HUES6 (cell line): ENCODE results near the gene ETS1.

Experiments used
- H3K27ac ChIP-seq: 2 replicates; pipeline ENCODE4 v1.7.0; 2013; ENCODE audit warnings: low read depth, mild to moderate bottlenecking, low read length, inconsistent platforms
- H3K27me3 ChIP-seq: 2 replicates; pipeline ENCODE4 v1.6.1; 2013; ENCODE audit warnings: low read length; ENCODE audit not compliant: control insufficient read depth, insufficient read depth
- H3K36me3 ChIP-seq: 2 replicates; pipeline ENCODE4 v1.6.1; 2013; ENCODE audit warnings: low read length; ENCODE audit not compliant: control insufficient read depth, insufficient read depth
- H3K4me1 ChIP-seq: 2 replicates; pipeline ENCODE4 v1.6.1; 2013; ENCODE audit warnings: low read length; ENCODE audit not compliant: control insufficient read depth, insufficient read depth
- H3K4me3 ChIP-seq: 2 replicates; pipeline ENCODE4 v1.5.1; 2013; ENCODE audit warnings: low read depth, low read length
- H3K9ac ChIP-seq: one replicate; pipeline ENCODE4 v1.6.1; 2013; ENCODE audit warnings: mild to moderate bottlenecking, low read length
- H3K9me3 ChIP-seq: 2 replicates; pipeline ENCODE4 v1.6.1; 2013; ENCODE audit warnings: low read depth, low read length; ENCODE audit not compliant: control insufficient read depth, insufficient read depth

Gene ETS1

GRCh38 chr11:128532572-128533091 is 54.7 kb downstream of the ETS1 start:
- H3K4me3 ChIP-seq: peak overlapping the region; percentile 30
- H3K4me1 ChIP-seq: peaks cover 37% of the 10 kb centered on the region
- peaks cover 60% of the 10 kb centered on the region for H3K27me3 ChIP-seq

GRCh38 chr11:128532016-128532571 is 55.3 kb downstream of the ETS1 start:
- no peaks in the 10 kb centered on the region for H3K36me3 ChIP-seq
- H3K27ac ChIP-seq: no peak overlapping the region
- H3K9me3 ChIP-seq: no peaks in the 10 kb centered on the region
- no peak overlapping the region for H3K9ac ChIP-seq
- H3K4me3 ChIP-seq: 0 out of 2 replicates have a peak overlapping the region, but pooled peaks have one; percentile 3
- H3K27me3 ChIP-seq: peaks cover 59% of the 10 kb centered on the region
- peaks cover 39% of the 10 kb centered on the region for H3K4me1 ChIP-seq

More at GRCh38 chr11:128532572-128533091, 54.7 kb downstream of the ETS1 start:
- H3K36me3 ChIP-seq: no peaks in the 10 kb centered on the region
- H3K9ac ChIP-seq: no peak overlapping the region
- no peaks in the 10 kb centered on the region for H3K9me3 ChIP-seq
- H3K27ac ChIP-seq: no peak overlapping the region; the same call in 1 of the 2 replicates

- Histone ChIP-seq H3K36me3 (no peaks in the 10 kb centered on the region), H3K4me1 (peaks cover 41% of the 10 kb centered on the region), H3K27me3 (peaks cover 58% of the 10 kb centered on the region), H3K9me3 (no peaks in the 10 kb centered on the region), H3K9ac (no peak overlapping the region), H3K27ac (no peak overlapping the region), H3K4me3 (no peak overlapping the region)
Measured at GRCh38 chr11:128531588-128531987, 55.8 kb downstream of the ETS1 start.

- peaks cover 53% of the 10 kb centered on the region for H3K27me3 ChIP-seq
- no peak overlapping the region for H3K9ac ChIP-seq
- no peak overlapping the region for H3K4me3 ChIP-seq
- no peak overlapping the region for H3K27ac ChIP-seq
- H3K4me1 ChIP-seq: peaks cover 51% of the 10 kb centered on the region
- no peaks in the 10 kb centered on the region for H3K9me3 ChIP-seq
- no peaks in the 10 kb centered on the region for H3K36me3 ChIP-seq
Measured at GRCh38 chr11:128530118-128531074, 57.0 kb downstream of the ETS1 start.

GRCh38 chr11:128528294-128528693 is 59.1 kb downstream of the ETS1 start:
- H3K4me3 ChIP-seq: no peak overlapping the region
- peaks cover 52% of the 10 kb centered on the region for H3K4me1 ChIP-seq
- peaks cover 59% of the 10 kb centered on the region for H3K27me3 ChIP-seq
- no peaks in the 10 kb centered on the region for H3K9me3 ChIP-seq
- no peaks in the 10 kb centered on the region for H3K36me3 ChIP-seq
- H3K9ac ChIP-seq: no peak overlapping the region
- H3K27ac ChIP-seq: no peak overlapping the region

- Histone ChIP-seq H3K4me3 (no peak overlapping the region), H3K36me3 (no peaks in the 10 kb centered on the region), H3K9ac (no peak overlapping the region), H3K27ac (no peak overlapping the region), H3K27me3 (peaks cover 61% of the 10 kb centered on the region), H3K9me3 (no peaks in the 10 kb centered on the region), H3K4me1 (peaks cover 49% of the 10 kb centered on the region)
Measured at GRCh38 chr11:128527046-128527445, 60.3 kb downstream of the ETS1 start.

GRCh38 chr11:128525411-128526243 is 61.7 kb downstream of the ETS1 start:
- H3K27me3 ChIP-seq: peaks cover 60% of the 10 kb centered on the region
- no peak overlapping the region for H3K9ac ChIP-seq
- H3K27ac ChIP-seq: no peak overlapping the region
- no peaks in the 10 kb centered on the region for H3K9me3 ChIP-seq
- no peaks in the 10 kb centered on the region for H3K36me3 ChIP-seq
- H3K4me1 ChIP-seq: peaks cover 46% of the 10 kb centered on the region
- no peak overlapping the region for H3K4me3 ChIP-seq

GRCh38 chr11:128524172-128524571 is 63.2 kb downstream of the ETS1 start:
- Histone ChIP-seq H3K4me3 (no peak overlapping the region), H3K9me3 (no peaks in the 10 kb centered on the region), H3K27me3 (peaks cover 55% of the 10 kb centered on the region), H3K4me1 (peaks cover 50% of the 10 kb centered on the region), H3K36me3 (no peaks in the 10 kb centered on the region), H3K27ac (no peak overlapping the region), H3K9ac (no peak overlapping the region)

GRCh38 chr11:128523641-128524040 is 63.7 kb downstream of the ETS1 start:
- no peak overlapping the region for H3K27ac ChIP-seq
- H3K9ac ChIP-seq: no peak overlapping the region
- no peak overlapping the region for H3K4me3 ChIP-seq

GRCh38 chr11:128522943-128523518 is 64.3 kb downstream of the ETS1 start:
- Histone ChIP-seq H3K36me3 (no peaks in the 10 kb centered on the region), H3K9ac (peak overlapping the region; percentile 68), H3K9me3 (no peaks in the 10 kb centered on the region), H3K27ac (no peak overlapping the region), H3K4me1 (peaks cover 54% of the 10 kb centered on the region), H3K27me3 (peaks cover 47% of the 10 kb centered on the region), H3K4me3 (peak overlapping the region; percentile 69)

More at GRCh38 chr11:128523641-128524040, 63.7 kb downstream of the ETS1 start:
- peaks cover 55% of the 10 kb centered on the region for H3K4me1 ChIP-seq
- peaks cover 51% of the 10 kb centered on the region for H3K27me3 ChIP-seq
- no peaks in the 10 kb centered on the region for H3K9me3 ChIP-seq
- no peaks in the 10 kb centered on the region for H3K36me3 ChIP-seq
